Endothelial cell of umbilical vein (primary cell): ENCODE results near the gene POLR2L. TPM values are rescaled to one million over a fixed set of nuclear protein-coding genes. Genes with fewer than 3 reads are reported as not detected.

ENCODE experiments used
- BruUV-seq: library from RNA; stranded (reverse); fragments of 400-500 nt; replicated peaks from 2 replicates; lab custom pipeline; 2021; lab: Mats Ljungman, UMichigan
- CTCF ChIA-PET: fragments of 300-600, 350-600 bp; sonication (Branson Sonifier 250); formaldehyde crosslinking; loops from one replicate; lab custom pipeline; 2021; ENCODE audit warnings: antibody characterized with exemption, inconsistent platforms; lab: Charles Lee
- POLR2A ChIA-PET: fragments of 300-600, 350-600 bp; sonication (Branson Sonifier 250); formaldehyde crosslinking; loops from one replicate; lab custom pipeline; 2021; ENCODE audit warnings: antibody characterized with exemption, inconsistent platforms; lab: Charles Lee
- DNase-seq: peaks from one replicate; pipeline ENCODE4 v3.0.0-alpha.2; 2011; ENCODE audit warnings: low read depth, low spot score
- FAIRE-seq: peaks from 2 replicates; lab custom pipeline; 2011; peaks lifted over from hg19 to GRCh38; lab: Jason Lieb, UNC
- H2AFZ ChIP-seq: 2 replicates; pipeline ENCODE4 v1.6.0; 2012; ENCODE audit warnings: low read depth, low read length, control low read depth, inconsistent platforms
- H3K27ac ChIP-seq: 2 replicates; pipeline ENCODE4 v1.5.1; 2011; ENCODE audit warnings: low read depth, mild to moderate bottlenecking, control low read depth, low read length, moderate library complexity; ENCODE audit not compliant: insufficient read depth
- H3K27me3 ChIP-seq, 2 experiments: 2 replicates each; pipeline versions ENCODE4 v1.6.0 to v1.6.1; 2011; ENCODE audit warnings: low read length in 2 of 2, mixed read lengths in 1 of 2; ENCODE audit not compliant: control insufficient read depth in 2 of 2, insufficient read depth in 2 of 2
- H3K36me3 ChIP-seq, 2 experiments: 2 replicates in 1 of 2; 3 replicates in 1 of 2; pipeline ENCODE4 v1.5.1; 2011; ENCODE audit warnings: low read length in 2 of 2, mild to moderate bottlenecking in 1 of 2, moderate library complexity in 1 of 2; ENCODE audit not compliant: control insufficient read depth in 2 of 2, insufficient read depth in 2 of 2; ENCODE audit errors: extremely low read depth in 1 of 2
- H3K4me1 ChIP-seq: 3 replicates; pipeline ENCODE4 v1.5.1; 2011; ENCODE audit warnings: mild to moderate bottlenecking, low read length; ENCODE audit not compliant: control insufficient read depth, insufficient read depth; ENCODE audit errors: extremely low read depth
- H3K4me2 ChIP-seq: 2 replicates; pipeline ENCODE4 v1.6.1; 2011; ENCODE audit warnings: low read length, control low read depth, mixed read lengths; ENCODE audit not compliant: insufficient read depth
- H3K4me3 ChIP-seq, 3 experiments: fragments of 200-600 bp in 1 of 3; sonication (generic), shearing (Covaris generic) in 1 of 3; replicated peaks in 1 of 3; 2 replicates each; pipeline ENCODE4 v1.5.1; 2011 to 2016; ENCODE audit warnings: control low read depth in 3 of 3, low read length in 3 of 3, mild to moderate bottlenecking in 2 of 3, inconsistent platforms in 1 of 3, low read depth in 1 of 3, moderate library complexity in 1 of 3; ENCODE audit not compliant: insufficient read depth in 1 of 3
- H3K79me2 ChIP-seq: 2 replicates; pipeline ENCODE4 v1.6.0; 2012; ENCODE audit warnings: low read length, inconsistent platforms; ENCODE audit not compliant: control insufficient read depth, insufficient read depth
- H3K9ac ChIP-seq: replicated peaks from 2 replicates; pipeline ENCODE3; 2011; ENCODE audit warnings: low read length, control low read depth; ENCODE audit not compliant: insufficient read depth; ENCODE audit errors: extremely low read depth
- H3K9me1 ChIP-seq: replicated peaks from 3 replicates; pipeline ENCODE4 v1.6.0; 2011; ENCODE audit warnings: mild to moderate bottlenecking, low read length; ENCODE audit not compliant: control insufficient read depth, insufficient read depth; ENCODE audit errors: extremely low read depth
- H3K9me3 ChIP-seq: replicated peaks from 2 replicates; pipeline ENCODE4 v1.5.1; 2012; ENCODE audit warnings: low read length, inconsistent platforms; ENCODE audit not compliant: control insufficient read depth, insufficient read depth
- H4K20me1 ChIP-seq: replicated peaks from 2 replicates; pipeline ENCODE3; 2011; ENCODE audit warnings: mild to moderate bottlenecking, low read length; ENCODE audit not compliant: control insufficient read depth, insufficient read depth; ENCODE audit errors: extremely low read depth
- EZH2 ChIP-seq: IDR thresholded peaks from 2 replicates; pipeline ENCODE4 v1.6.1; 2012; ENCODE audit warnings: borderline replicate concordance, low read depth, mild to moderate bottlenecking, moderate library complexity, low read length, inconsistent platforms; ENCODE audit not compliant: severe bottlenecking
- FOS ChIP-seq: IDR thresholded peaks from 2 replicates; pipeline ENCODE4 v1.6.1; 2011; ENCODE audit warnings: mild to moderate bottlenecking, low read length, moderate library complexity, borderline replicate concordance; ENCODE audit not compliant: insufficient read depth
- GATA2 ChIP-seq: IDR thresholded peaks from 2 replicates; pipeline ENCODE4 v1.7.0; 2011; ENCODE audit warnings: low read depth, mild to moderate bottlenecking, moderate library complexity, mixed read lengths, low read length; ENCODE audit not compliant: insufficient read length, insufficient read depth
- JUN ChIP-seq: IDR thresholded peaks from 2 replicates; pipeline ENCODE4 v1.6.1; 2011; ENCODE audit warnings: borderline replicate concordance, low read depth; ENCODE audit not compliant: insufficient read length, insufficient read depth
- MAX ChIP-seq: IDR thresholded peaks from 2 replicates; pipeline ENCODE4 v1.6.1; 2011; ENCODE audit not compliant: insufficient read depth, insufficient read length
- MYC ChIP-seq: IDR thresholded peaks from one replicate; pipeline ENCODE4 v1.6.1; 2011; ENCODE audit warnings: mild to moderate bottlenecking, low read depth, low read length
- POLR2A ChIP-seq: IDR thresholded peaks from 2 replicates; pipeline ENCODE4 v1.6.1; 2012; ENCODE audit warnings: low read depth, mild to moderate bottlenecking, control low read depth, low read length
- POLR2AphosphoS5 ChIP-seq: IDR thresholded peaks from 2 replicates; pipeline ENCODE4 v1.6.1; 2012; ENCODE audit warnings: low read depth, mild to moderate bottlenecking, control low read depth, low read length, moderate library complexity; ENCODE audit not compliant: insufficient read depth
- dilution Hi-C: fragments of 300-500 bp; cut with MboI; formaldehyde crosslinking; loops from one replicate; pipeline ENCODE4 v1.15.0; 2019; ENCODE audit warnings: low sequenced_read_pairs; ENCODE audit not compliant: extremely low pct_ligation_motif_present
- intact Hi-C: fragments of 100-400 bp; cut with micrococcal nuclease; formaldehyde crosslinking; loops from one replicate; pipeline ENCODE4 v1.10.0; 2022
- polyA plus RNA-seq, 4 experiments: library from polyadenylated mRNA; depleted of rRNA in 3 of 4; stranded (reverse) in 3 of 4; unstranded in 1 of 4; fragments of >200 nt; gene quantifications; 2 replicates each; pipeline versions ENCODE4 v1.2.1 to v1.2.3, GENCODE V29; 2011 to 2012; ENCODE audit warnings: missing spikeins in 1 of 4
- total RNA-seq: library from RNA; stranded (reverse); gene quantifications from 2 replicates; pipeline ENCODE4 v1.2.3, GENCODE V29; 2021
- TF ChIP-seq, protein P1 (sequence below), 2 donors: IDR thresholded peaks; 1 replicate in 1 of 2; 2 replicates in 1 of 2; pipeline ENCODE4 v1.5.1; 2011; ENCODE audit warnings: low read length in 2 of 2, mild to moderate bottlenecking in 2 of 2, moderate library complexity in 2 of 2, control low read depth in 1 of 2, inconsistent platforms in 1 of 2, low read depth in 1 of 2; ENCODE audit not compliant: insufficient read depth in 1 of 2; ENCODE audit errors: extremely low read depth in 1 of 2

The POLR2L gene
- total and polyA plus RNA-seq, 2 donors (not counting 3 experiments of a cell fraction or from before 2014, with no cell fraction given): 146 to 259 TPM

- CTCF ChIA-PET: interaction anchor here (1.1 to 2.7 kb wide), 4 partner anchors 8 to 16 kb away, joined by 3 to 11 read pairs (median 8); partner anchors contain the start of gene RPLP2
- Histone ChIP-seq H3K4me2 (peak within 1 kb of the TSS; percentile 70), H3K4me3 (peak within 1 kb of the TSS; percentile 66 to 79 (median 77)), H3K79me2 (peaks cover 19% of the 10 kb centered on the region), H3K9me3 (no peaks in the 10 kb centered on the region), H3K9ac (peak within 1 kb of the TSS; percentile 94), H4K20me1 (no peaks in the 10 kb centered on the region), H3K27me3 (no peaks in the 10 kb centered on the region), H2AFZ (peak within 1 kb of the TSS; percentile 93), H3K36me3 (peaks cover 0 to 10% of the 10 kb centered on the region in 2 experiments), H3K4me1 (peaks cover 20% of the 10 kb centered on the region), H3K27ac (peak within 1 kb of the TSS; percentile 89), H3K9me1 (no peaks in the 10 kb centered on the region)
- POLR2A ChIA-PET: interaction anchor here (0.6 to 3.3 kb wide), 10 partner anchors 9 to 263 kb away, joined by 3 to 23 read pairs (median 11); partner anchors contain the start of genes CEND1, GATD1, RPLP2 and TSPAN4
- BruUV-seq: no TSS peak
- no peak for DNase-seq
- intact Hi-C loops: loop anchor here (1.0 to 2.0 kb wide), 3 partner anchors 9 to 16 kb away; partner anchors contain the start of gene RPLP2
- dilution Hi-C loops: no loop called here
- no peak for FAIRE-seq
- TF ChIP-seq, protein P1, sequence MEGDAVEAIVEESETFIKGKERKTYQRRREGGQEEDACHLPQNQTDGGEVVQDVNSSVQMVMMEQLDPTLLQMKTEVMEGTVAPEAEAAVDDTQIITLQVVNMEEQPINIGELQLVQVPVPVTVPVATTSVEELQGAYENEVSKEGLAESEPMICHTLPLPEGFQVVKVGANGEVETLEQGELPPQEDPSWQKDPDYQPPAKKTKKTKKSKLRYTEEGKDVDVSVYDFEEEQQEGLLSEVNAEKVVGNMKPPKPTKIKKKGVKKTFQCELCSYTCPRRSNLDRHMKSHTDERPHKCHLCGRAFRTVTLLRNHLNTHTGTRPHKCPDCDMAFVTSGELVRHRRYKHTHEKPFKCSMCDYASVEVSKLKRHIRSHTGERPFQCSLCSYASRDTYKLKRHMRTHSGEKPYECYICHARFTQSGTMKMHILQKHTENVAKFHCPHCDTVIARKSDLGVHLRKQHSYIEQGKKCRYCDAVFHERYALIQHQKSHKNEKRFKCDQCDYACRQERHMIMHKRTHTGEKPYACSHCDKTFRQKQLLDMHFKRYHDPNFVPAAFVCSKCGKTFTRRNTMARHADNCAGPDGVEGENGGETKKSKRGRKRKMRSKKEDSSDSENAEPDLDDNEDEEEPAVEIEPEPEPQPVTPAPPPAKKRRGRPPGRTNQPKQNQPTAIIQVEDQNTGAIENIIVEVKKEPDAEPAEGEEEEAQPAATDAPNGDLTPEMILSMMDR (IDR thresholded peaks at IDR 0.05; ENCODE audit: extremely low read depth in 1 of 2, insufficient read depth in 1 of 2, low read depth in 1 of 2, low read length in 2 of 2): no peak
- TF ChIP-seq POLR2A: no peak
Observed at GRCh38 chr11:818396-819128, 23.8 kb downstream of the POLR2L start, which contains the start of gene PNPLA2. TSS of gene PNPLA2 (plus strand) at chr11:818914. CDS start at chr11:819719, 805 bp downstream.

- H3K4me1 ChIP-seq: peaks cover 23% of the 10 kb centered on the region
- no peaks in the 10 kb centered on the region for H3K27me3 ChIP-seq
- H3K9ac ChIP-seq: no peak overlapping the region
- peaks cover 24% of the 10 kb centered on the region for H3K79me2 ChIP-seq
- peaks cover 3 to 24% of the 10 kb centered on the region in 2 experiments for H3K36me3 ChIP-seq
- no peak overlapping the region for H3K4me3 ChIP-seq
- dilution Hi-C loops: no loop called here
- no peak overlapping the region for H3K4me2 ChIP-seq
- no peak for DNase-seq
- no peak overlapping the region for H2AFZ ChIP-seq
- POLR2A ChIA-PET: interaction anchor here (0.7 kb wide), 1 partner anchor 151 kb away, joined by 4 read pairs; no protein-coding TSS in a partner anchor
- CTCF ChIA-PET: no interaction called here
- no TSS peak for BruUV-seq
- intact Hi-C loops: no loop called here
- no peak overlapping the region for H3K27ac ChIP-seq
- H3K9me1 ChIP-seq: no peaks in the 10 kb centered on the region
- no peaks in the 10 kb centered on the region for H4K20me1 ChIP-seq
- TF ChIP-seq MAX: no peak
- TF ChIP-seq EZH2: no peak
- no peak for TF ChIP-seq POLR2A
- no peak for TF ChIP-seq GATA2
- no peak for TF ChIP-seq FOS
- no peak for TF ChIP-seq POLR2AphosphoS5
- no peak for TF ChIP-seq JUN
- TF ChIP-seq, protein P1 (IDR thresholded peaks at IDR 0.05; ENCODE audit: extremely low read depth in 1 of 2, insufficient read depth in 1 of 2, low read depth in 1 of 2, low read length in 2 of 2): no peak
- no peak for TF ChIP-seq MYC
- H3K9me3 ChIP-seq: no peaks in the 10 kb centered on the region
- FAIRE-seq: no peak
Observed at GRCh38 chr11:816433-816779, 25.9 kb downstream of the POLR2L start.
